HG02588 (cell line): ENCODE measurements around the gene TBC1D16.
"Not testable (repeated sequence)": the region's sequence is repeated elsewhere in the genome, so short reads cannot be mapped to it uniquely, and the experiment has no call there.

Experiments
- ATAC-seq: cut with Tn5 transposase; IDR thresholded peaks from one replicate; pipeline ENCODE4 v1.9.1; 2021; ENCODE audit warnings: mild to moderate bottlenecking, moderate library complexity; ENCODE audit not compliant: unreplicated experiment

Gene TBC1D16

GRCh38 chr17:80006339-80006720 lies 29.3 kb downstream of the TBC1D16 start:
- no peak for ATAC-seq

DNA sequence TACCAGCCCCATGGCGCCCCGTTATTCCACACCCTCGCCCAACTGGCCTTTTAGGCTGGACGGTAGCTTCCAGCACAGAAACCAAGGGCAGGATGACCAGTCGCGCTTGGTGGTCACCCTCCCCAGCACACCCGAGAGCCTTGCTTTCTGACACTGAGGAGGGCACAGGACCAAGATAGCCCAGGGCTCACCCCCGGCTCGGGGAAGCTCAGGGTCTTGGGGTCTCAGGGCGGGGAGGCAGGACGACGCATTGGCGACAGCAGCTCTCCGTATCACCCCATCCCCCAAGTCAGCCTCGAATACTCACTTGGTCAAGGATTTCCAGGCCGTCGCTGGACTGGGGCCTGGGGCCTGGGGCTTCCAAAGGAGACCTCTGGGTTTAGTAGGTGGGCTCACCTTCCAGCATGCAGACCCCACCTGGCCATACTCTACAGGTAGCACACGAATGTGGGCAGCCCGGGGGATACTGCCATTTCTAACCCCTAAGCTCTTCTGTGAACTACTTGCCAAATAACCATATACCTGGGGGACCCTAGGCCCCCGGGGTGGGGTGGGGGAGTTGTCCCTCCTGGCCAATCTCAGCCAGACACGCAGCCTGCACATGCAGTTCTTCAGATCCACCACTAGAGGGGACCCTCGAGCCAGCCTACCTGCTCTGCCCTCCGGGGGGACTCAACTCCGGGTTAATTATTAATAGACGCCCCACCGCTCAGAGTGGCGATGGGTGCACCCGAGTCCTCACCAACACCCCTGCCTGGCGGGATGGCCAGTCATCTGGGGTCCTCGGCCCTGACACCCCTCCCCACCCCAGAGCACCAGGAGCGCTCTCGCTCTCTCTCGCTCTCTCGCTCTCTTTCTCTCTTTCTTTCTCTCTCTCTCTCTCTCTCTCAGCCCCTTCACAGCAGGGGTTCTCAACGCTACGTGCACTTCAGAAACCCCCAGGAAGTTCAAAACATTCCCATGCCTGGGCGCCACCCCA lies 30.0 kb downstream of the TBC1D16 start:
- ATAC-seq: no peak

DNA sequence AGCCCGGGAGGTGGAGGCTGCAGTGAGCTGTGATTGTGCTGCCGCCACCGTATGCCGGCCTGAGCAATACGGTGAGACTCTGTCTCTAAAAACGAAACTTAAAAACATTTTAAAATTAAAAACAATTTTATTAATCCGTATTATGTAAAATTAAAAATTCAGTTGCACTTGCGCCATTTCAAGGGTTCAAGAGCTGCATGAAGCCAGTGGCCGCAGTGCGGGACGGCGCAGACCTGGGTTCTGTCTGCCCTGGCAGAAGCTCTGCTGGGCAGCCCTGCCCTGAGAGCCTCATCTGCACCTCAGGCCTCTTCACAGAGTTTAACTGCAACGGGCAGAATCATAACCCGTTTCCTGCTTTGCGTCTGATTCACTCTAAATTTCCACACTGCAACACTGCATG lies 31.7 kb downstream of the TBC1D16 start:
- ATAC-seq: no peak

GRCh38 chr17:80002690-80003490 lies 32.8 kb downstream of the TBC1D16 start:
- no peak for ATAC-seq

- no peak for ATAC-seq
These were observed 33.5 kb downstream of the TBC1D16 start for GRCh38 chr17:80002070-80002641.

DNA sequence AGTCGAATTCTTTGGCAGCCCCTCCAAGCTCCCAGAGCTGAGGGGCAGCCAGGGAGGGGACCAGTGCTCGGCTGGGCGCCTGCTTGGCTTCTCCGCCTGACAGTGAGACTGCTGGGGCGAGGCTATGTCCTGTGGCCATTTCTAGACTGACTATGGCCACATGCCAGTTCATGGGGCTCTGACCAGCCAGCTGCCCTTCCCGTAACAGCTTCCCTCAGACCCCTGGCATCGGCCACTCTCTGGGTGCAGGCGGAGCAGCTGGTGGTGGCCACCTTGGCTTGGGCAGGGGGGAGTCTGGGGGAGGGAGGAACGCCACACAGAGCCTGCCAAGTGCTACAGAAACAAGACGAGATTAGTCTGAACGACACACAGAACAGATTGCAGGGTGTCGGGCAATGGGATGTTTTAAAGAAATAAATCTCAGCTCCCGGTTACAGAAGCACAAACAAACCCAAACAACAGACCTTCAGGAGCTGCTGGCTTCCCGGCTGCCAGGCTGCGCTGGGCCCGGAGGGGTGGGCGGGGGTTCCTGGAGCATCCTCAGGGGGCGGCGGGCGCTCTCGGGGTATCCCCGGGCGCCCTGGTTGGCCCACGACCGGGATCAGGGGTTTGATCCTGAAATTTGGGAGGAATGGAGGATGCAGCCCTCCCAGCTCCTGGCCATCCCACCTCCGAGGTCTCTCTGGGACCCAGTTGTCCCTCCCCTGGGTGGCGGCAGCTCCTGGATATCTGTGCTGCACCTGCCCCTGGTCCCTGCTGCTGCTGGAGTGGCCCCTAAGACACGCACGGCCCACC lies 34.5 kb downstream of the TBC1D16 start:
- ATAC-seq: no peak

GRCh38 chr17:80000136-80000535 lies 35.5 kb downstream of the TBC1D16 start:
- ATAC-seq: no peak

- no peak for ATAC-seq
These were observed 38.5 kb downstream of the TBC1D16 start for GRCh38 chr17:79997011-79997660.

DNA sequence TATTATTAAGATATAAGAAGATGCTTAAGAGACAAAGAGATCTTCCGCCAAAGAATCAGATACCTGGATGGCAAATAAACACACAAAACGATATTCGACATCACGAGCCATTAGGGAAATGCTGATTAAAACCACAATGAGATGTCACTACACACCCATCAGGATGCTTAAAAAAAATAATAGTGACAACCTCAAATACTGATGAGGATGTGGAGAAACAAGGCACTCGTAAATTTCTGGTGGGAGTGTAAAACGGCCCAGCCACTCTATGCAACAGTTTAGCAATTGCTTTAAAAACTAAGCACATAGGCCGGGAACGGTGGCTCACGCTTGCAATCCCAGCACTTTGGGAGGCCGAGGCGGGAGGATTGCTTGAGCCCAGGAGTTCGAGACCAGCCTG lies 39.4 kb downstream of the TBC1D16 start:
- no peak for ATAC-seq

DNA sequence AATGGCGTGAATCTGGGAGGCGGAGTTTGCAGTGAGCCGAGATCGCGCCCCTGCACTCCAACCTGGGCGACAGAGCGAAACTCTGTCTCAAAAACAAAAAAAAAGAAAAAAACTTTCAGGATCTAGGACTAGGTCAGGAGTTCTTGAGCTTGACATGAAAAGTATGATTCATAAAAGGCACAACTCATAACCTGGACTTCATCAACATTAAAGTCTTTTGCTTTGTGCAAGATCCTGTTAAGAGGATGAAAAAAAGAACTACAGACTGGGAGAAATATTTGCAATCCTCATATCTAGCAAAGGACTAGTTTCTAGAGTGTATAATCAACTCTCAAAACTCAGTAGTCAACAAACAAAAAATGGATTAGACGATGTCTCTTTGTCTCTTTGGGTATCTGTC lies 40.0 kb downstream of the TBC1D16 start:
- ATAC-seq: no peak

DNA sequence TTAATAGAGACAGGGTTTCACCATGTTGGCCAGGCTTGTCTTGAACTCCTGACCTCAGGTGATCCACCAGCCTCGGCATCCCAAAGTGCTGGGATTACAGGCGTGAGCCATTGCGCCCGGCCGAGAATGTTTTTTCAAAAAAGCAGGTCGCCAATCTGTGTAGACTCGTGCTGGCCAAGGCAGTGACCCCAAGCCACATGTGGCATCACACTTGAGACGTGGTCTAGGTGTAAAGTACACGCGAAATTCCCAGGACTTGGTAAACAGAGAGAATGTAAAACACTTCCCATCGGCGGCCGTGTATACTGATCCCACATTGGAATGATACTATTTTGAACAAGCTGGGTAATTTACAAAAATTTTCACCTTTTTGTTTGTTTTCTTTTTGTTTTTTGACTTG lies 41.1 kb downstream of the TBC1D16 start:
- no peak for ATAC-seq

- not testable (repeated sequence) for ATAC-seq
These were observed 41.5 kb downstream of the TBC1D16 start for GRCh38 chr17:79994228-79994569.

- ATAC-seq: no peak
These were observed 42.1 kb downstream of the TBC1D16 start for GRCh38 chr17:79993390-79994227.

DNA sequence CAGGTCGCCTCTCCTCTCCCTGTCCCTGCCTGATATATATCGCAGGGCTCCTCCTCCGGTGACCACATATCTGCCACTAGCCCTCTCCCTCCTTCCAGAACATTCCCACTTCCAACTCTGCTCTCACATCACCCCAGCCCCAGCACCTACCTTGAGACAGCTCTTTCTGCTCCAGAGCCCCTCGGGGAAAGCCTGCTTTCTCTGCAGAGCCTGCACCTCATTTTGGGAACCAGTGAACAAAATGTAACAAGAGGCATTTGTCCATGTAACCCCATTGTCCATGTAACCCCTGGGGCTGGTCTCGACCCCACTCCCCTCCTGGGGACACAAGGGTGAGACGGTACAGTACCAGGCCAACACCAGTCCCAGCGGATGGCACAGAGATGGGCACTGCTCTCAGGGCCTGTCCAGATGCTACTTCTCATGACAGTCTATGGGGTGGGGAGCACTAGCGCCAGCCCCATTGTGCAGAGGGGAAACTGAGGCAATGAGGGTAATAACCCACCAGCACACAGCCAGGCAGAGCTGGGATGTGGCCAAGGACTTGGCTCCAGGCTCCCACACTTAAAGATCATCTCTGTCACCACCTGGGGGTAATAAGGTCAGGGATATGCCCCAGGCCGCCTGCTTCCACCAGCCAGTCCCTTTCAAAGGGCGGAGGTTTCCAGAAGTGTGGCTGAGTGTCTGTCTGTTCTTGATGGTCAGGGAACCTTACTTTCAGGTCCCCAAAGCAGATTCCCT lies 42.9 kb downstream of the TBC1D16 start:
- ATAC-seq: no peak

GRCh38 chr17:79991924-79992648 lies 43.6 kb downstream of the TBC1D16 start:
- ATAC-seq: no peak

DNA sequence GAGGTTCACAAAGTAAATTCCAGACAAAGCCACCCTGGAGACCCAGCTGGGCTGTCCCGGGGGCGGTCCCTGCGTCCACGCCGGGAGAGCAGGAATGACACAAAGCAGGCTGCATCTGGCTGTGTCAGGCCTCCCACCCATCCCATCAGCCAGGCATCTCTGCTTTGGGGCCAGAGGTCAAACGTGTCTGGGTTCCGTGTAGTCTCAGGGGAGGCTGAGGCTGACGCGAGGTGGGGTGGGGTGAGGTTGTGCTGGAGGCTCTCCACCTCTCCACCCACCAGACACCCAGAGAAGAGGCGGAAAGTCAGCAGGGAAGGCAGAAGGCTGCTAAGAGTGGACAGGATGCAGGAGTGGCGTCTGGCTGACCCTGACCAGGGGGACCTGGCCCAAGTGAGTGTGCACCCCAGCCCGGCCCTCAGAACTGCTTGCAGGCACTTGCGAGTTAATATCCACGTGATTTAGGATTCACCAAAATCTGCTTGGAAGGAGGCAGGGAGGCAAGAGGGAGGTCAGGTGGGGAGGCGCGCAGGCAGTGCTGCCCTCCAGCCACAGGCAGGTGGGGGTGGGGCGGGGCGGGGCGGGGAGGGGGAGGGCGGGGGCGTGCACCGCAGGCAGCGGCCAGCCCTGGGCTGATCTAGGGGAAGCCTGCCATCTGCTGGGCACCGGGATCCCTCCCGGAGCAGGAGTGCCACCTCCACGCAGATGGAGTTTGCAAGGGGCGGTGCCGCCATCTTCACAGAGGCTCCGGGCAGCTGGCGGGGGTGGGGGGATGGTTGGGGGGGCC lies 44.3 kb downstream of the TBC1D16 start:
- no peak for ATAC-seq

- ATAC-seq: no peak
These were observed 45.0 kb downstream of the TBC1D16 start for GRCh38 chr17:79990704-79991103.
